Measurements from ENCODE around the gene MOSMO.
"Not testable (repeated sequence)": the region's sequence is repeated elsewhere in the genome, so short reads cannot be mapped to it uniquely, and the experiment has no call there.

MOSMO gene

GRCh38 chr16:22004341-22004740 lies 3.6 kb upstream of the MOSMO start:
- DNase-seq: peak; percentile 55 to 62

GRCh38 chr16:22005746-22006145 lies 2.2 kb upstream of the MOSMO start:
- no peak for DNase-seq

DNA sequence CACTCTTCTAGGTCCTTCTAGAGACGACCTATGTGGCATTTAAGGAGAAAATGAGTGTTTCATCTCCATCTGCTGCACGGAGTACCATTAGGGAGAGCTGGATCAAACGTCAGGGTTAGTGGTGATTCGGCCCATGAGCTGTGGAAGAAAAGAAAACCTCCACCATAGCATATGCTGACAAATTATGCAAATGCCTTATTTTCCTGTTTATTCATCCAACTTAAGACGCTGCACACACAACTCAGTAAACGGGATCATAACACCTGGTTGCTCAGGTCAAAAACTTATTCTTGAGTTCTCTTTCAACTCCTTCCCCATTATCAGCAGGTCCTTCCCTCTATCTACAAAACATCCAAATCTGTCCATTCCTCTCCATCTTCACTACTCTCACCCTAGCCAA lies 1.3 kb upstream of the MOSMO start:
- DNase-seq: no peak

GRCh38 chr16:22007159-22007508 lies 777 bp upstream of the MOSMO start:
- DNase-seq: no peak

- DNase-seq: no peak
Measured at GRCh38 chr16:22008215-22009059, 526 bp downstream of the MOSMO start.

GRCh38 chr16:22010902-22011301 lies 3.0 kb downstream of the MOSMO start:
- no peak for DNase-seq

- DNase-seq: no peak
Measured at GRCh38 chr16:22012241-22012640, 4.3 kb downstream of the MOSMO start.

GRCh38 chr16:22013486-22013885 lies 5.6 kb downstream of the MOSMO start:
- DNase-seq: no peak

- DNase-seq: no peak
Measured at GRCh38 chr16:22014271-22014873, 6.5 kb downstream of the MOSMO start.

DNA sequence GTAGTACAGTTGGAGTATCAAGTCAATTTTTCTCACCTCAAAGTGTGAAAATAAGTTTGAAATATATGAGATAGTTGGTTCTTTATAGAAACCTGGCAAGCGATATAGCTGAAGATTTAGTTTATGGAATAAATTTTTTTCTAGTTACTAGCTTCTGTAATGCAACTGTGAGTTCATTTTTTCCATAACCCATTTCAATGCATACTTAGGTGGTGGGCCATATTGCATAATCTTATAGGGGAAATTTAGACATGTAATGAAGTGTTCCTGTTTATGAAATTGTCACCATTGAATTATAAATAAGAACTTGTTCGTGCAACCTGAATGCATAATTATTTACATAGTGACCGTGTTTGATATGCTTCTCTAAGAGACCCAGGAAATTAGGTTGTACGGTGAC lies 9.0 kb downstream of the MOSMO start:
- DNase-seq: no peak

DNA sequence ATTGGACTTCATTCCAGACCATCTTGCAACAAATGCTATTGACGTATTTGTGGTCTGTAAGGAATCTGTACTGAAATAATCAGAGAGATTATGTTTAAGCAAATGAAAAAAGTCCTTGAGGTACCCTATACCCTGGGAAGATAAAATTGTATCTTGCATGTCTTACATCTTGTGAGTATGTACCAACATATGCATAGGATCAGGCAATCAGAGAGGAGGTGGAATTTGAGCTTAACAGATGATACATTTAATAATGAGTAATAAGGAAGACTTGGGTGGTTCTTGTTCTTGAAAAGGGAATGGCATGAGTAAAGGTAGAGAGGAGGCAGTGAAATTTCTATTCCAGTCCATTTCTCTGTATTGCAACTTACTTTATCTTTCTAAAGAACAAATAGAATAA lies 10.6 kb downstream of the MOSMO start:
- no peak for DNase-seq

DNA sequence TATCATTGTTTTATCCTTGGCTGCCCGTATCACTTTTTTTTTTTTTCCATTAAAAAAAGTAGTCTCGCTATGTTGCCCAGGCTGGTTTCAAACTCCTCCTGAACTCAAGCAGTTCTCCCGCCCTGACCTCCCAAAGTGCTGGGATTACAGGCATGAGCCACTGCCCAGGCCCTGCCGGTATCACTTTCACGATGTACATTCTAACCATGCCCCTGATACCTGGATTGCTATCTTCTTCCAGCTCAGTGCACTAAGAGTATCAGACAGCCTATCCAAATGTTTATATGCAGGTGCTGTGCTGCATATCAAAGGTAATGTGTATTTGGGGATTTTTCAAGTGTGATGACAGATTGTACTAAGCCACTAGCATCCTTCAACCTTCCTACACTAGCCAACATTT lies 14.2 kb downstream of the MOSMO start:
- no peak for DNase-seq

GRCh38 chr16:22023505-22023904 lies 15.6 kb downstream of the MOSMO start:
- no peak for DNase-seq

DNA sequence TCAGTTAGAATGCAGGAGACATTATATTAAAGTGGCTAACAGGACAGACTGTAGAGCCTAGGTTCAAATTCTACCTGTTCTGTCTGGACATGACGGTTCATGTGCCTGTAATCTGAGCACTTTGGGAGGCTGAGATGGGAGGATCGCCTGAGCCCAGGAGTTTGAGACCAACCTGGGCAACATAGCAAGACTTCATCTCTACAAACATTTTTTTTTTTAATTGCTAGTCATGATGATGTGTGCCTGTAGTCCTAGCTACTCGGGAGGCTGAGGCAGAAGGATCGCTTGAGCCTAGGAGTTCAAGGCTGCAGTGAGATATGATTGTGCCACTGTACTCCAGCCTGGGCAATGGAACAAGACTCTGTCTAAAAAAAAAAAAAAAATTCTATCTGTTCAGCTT lies 16.9 kb downstream of the MOSMO start:
- DNase-seq: not testable (repeated sequence)

- DNase-seq: no peak
Measured at GRCh38 chr16:22027633-22028032, 19.7 kb downstream of the MOSMO start.

DNA sequence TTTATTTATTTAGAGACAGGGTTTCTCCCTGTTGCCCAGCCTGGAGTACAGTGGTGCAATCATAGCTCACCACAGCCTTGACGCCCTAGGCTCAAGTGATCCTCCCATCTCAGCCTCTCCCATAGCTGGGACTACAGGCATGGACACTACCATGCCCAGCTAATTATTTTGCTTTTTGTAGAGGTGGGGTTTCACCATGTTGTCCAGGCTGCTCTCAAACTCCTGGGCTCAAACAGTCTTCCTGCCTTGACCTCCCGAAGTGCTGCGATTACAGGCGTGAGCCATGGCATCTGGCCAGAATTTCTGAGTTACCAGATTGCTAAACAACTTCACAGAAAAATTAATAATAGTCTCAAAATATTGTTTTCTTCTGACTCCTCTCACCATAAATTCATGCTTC lies 21.7 kb downstream of the MOSMO start:
- no peak for DNase-seq

DNA sequence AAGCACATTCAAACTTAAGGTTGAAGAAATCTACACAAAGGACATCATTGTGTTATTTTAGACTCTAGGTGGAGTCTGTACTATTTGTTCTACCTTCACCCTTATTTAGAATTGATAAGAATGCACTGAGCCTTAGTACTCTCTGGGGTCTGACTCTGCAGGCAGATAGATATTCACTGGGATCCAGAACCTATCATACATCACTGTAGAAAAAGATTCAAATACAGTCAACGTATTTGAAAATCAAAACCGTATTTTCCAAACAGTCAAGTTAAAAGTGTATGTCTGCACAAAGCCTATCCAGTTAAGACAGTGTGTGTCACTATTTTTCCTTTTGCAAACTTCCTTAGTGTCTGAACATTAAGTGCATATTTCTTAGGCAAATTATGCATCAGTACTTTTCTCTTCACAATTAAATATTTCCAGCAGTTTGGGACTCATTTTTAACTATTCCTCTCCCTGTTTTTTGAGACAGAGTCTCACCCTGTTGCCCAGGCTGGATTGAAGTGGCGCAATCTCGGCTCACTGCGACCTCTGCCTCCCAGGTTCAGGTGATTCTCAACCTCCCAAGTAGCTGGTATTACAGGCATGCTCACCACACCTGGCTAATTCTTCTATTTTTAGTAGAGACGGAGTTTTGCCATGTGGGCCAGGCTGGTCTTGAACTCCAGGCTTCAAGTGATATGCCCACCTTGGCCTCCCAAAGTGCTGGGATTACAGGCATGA lies 22.3 kb downstream of the MOSMO start:
- DNase-seq: no peak

- no peak for DNase-seq
Measured at GRCh38 chr16:22031483-22032083, 23.7 kb downstream of the MOSMO start.

DNA sequence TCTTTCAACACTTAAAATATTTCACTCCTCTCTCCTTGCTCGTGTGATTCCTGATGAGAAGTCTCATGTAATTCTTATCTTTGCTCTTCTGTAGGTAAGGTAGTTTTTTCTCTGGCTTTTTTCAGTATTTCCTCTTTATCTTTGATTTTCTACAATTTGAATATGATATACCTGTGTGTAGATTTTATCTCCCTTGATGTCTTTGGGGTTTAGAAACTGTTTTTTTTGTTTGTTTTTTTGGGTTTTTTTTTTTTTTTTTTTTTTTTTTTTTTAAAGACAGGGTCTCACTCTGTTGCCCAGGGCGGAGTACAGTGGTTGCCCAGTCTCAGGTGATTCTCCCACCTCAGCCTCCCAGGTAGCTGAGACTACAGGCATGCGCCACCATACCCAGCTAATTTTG lies 26.6 kb downstream of the MOSMO start:
- no peak for DNase-seq

DNA sequence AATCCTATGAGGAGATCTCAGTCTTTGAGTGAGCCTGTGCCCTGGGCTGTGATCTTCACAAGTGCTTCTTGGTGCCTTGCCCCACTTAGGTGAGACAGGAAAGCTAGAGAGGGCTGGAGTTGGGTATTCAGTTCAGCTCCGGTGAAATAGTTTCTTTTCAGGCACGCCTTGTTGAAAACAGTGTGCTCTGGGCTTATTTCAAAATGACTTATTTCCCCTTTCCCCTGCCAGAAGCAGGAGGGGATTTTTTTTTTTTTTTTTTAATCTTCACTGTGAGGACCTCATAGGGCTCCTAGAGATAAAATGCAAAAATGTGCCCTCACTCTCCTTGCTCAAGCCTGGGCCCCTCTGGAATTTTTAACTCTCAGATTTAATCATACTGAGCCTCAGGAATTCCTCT lies 27.2 kb downstream of the MOSMO start:
- no peak for DNase-seq

DNA sequence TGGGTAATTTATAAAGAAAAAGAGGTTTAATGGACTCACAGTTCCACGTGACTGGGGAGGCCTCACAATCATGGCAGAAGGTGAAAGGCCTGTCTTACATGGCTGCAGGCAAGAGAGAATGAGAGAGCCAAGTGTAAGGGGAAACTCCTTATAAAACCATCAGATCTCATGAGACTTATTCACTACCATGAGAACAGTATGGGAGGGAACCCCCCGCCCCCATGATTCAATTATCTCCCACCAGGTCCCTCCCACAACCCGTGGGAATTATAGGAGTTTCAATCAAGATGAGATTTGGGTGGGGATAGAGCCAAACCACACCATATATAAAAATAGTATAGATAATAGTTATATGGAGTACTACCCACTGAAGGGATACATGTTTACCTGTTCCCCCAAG lies 36.0 kb downstream of the MOSMO start:
- DNase-seq: not testable (repeated sequence)

DNA sequence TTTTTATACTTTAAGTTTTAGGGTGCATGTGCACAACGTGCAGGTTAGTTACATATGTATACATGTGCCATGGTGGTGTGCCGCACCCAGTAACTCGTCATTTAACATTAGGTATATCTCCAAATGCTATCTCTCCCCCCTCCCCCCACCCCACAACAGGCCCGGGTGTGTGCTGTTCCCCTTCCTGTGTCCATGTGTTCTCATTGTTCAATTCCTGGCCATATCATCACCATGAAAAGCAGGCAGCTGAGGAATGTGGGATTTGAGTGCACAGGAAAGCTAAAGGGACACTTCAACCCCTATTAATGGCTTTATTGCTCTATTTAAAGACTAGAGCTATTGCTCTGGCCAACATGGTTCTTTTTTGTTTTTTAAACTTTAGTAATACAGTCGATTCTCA lies 38.0 kb downstream of the MOSMO start:
- not testable (repeated sequence) for DNase-seq

DNA sequence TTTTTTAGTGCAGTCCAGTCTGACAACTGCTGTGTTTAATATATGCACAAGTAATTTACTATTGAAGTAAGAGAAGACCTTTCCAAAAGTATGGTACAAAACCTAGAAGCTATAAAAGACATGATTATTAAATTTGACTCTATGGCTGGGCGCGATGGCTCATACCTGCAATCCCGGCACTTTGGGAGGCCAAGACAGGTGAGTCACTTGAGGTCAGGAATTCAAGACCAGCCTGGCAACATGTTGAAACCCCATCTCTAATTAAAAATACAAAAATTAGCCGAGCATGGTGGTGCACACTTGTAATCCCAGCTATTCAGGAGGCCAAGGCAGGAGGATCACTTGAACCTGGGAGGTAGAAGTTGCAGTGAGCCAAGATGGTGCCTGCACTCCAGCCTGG lies 43.1 kb downstream of the MOSMO start:
- DNase-seq: no peak

GRCh38 chr16:22052980-22053379 lies 45.1 kb downstream of the MOSMO start:
- no peak for DNase-seq

Data from NCI-H187 (cell line).